Mucosa of stomach (tissue), 1 donor: ENCODE results near the gene MT1B.
"Not testable (repeated sequence)": the region's sequence is repeated elsewhere in the genome, so short reads cannot be mapped to it uniquely, and the experiment has no call there.

Experiments
- H3K27me3 ChIP-seq: one replicate; pipeline ENCODE4 v1.7.0; 2013; ENCODE audit warnings: mild to moderate bottlenecking, low read length; ENCODE audit not compliant: control insufficient read depth, insufficient read depth
- H3K36me3 ChIP-seq: one replicate; pipeline ENCODE4 v1.7.0; 2013; ENCODE audit warnings: low read length; ENCODE audit not compliant: control insufficient read depth, insufficient read depth
- H3K4me1 ChIP-seq: one replicate; pipeline ENCODE4 v1.7.0; 2013; ENCODE audit warnings: mild to moderate bottlenecking, low read length; ENCODE audit not compliant: control insufficient read depth, insufficient read depth
- H3K4me3 ChIP-seq: one replicate; pipeline ENCODE4 v1.7.0; 2013; ENCODE audit warnings: low read length
- H3K9ac ChIP-seq: one replicate; pipeline ENCODE4 v1.7.0; 2013; ENCODE audit warnings: mild to moderate bottlenecking, low read length, moderate library complexity
- H3K9me3 ChIP-seq: one replicate; pipeline ENCODE4 v1.7.0; 2013; ENCODE audit warnings: mild to moderate bottlenecking, low read length, moderate library complexity; ENCODE audit not compliant: control insufficient read depth
- donor health status: Pancreatic carcinoma.

Gene MT1B

DNA sequence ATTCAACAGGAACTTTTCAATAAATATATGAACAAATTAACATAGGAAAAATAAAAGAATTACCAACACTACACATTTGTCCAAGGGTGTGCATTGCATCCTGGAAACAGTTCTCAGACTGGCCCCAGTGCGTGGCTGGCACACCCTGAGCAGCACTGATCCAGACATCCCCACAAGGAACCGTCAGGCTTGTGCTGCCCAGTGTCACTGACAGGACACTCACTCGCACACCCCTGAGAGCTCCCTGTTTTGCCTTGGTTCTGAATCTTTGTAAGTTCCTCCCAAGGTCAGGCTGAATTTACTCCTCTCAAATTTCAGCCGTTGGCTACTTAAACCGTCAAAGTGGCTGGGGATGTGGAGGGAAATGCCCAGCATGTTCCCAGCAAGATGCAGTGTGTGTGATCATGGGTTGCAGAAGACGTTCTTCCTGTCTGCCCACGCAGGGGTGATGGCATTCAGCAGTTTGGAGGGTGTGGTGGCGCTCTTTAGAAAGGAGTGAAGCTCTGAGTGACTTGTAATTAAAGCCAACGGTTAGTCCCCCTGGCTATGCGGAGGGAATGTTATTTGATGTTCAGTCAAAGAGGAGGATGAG, 41.6 kb upstream of the MT1B start:
- Histone ChIP-seq H3K9me3 (no peaks in the 10 kb centered on the region), H3K4me1 (peaks cover 33% of the 10 kb centered on the region), H3K36me3 (no peaks in the 10 kb centered on the region), H3K9ac (peak overlapping the region; percentile 75), H3K27me3 (no peaks in the 10 kb centered on the region), H3K4me3 (peak overlapping the region; percentile 85)

DNA sequence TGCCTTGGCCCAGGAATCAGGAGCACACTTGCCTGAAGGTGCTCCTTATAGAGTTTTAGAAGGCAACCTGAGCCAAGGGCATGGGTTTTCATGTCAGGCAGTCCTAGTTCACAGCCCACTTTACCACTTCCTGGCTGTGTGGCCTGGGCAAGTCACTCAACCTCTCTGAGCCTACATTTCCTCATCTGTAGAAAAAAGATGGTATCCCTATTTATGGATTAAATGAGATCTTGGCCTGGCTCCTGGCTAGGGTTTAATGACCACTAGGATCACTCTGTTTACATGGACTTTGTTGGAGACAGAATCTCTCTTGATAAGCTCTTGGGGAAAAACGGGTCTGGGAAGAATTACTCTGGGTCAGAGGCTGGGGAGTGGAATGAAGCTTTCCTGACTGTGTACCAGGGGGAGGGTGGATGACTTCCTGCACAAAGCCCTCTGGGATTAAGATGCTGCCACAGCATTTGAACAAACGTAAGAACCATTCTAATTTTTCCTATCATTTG, 41.0 kb upstream of the MT1B start:
- Histone ChIP-seq H3K9ac (peak overlapping the region; percentile 75), H3K4me1 (peaks cover 33% of the 10 kb centered on the region), H3K36me3 (no peaks in the 10 kb centered on the region), H3K9me3 (no peaks in the 10 kb centered on the region), H3K27me3 (no peaks in the 10 kb centered on the region), H3K4me3 (peak overlapping the region; percentile 6)

DNA sequence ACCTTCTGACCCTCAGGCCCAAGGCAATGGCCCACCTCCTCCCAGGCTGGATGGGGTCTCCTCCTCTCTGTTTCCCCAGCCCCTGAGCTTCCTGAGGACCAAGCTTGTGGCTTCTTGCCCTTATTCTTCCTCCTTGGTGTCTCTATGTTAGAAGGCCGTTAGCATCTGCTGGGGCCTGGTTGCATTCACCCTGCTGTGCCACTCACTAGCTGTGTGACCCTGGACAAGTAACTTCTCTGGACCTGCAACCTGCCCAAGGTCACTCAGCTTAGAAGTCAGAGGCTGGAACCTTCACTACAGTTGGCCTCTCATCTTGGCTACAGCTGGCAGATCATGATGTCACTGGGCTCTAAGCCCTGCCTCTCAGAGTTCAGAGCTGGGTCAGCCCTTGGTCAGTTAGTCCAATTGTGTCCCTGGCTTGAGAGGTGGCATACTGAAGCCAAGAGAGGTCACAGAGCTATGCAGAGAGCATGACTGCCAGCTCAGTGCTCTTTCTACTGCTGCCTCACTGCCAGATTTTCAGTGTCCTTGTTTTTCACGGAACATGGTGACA, 40.3 kb upstream of the MT1B start:
- Histone ChIP-seq H3K9ac (no peak overlapping the region), H3K4me1 (peaks cover 33% of the 10 kb centered on the region), H3K36me3 (no peaks in the 10 kb centered on the region), H3K9me3 (no peaks in the 10 kb centered on the region), H3K27me3 (no peaks in the 10 kb centered on the region), H3K4me3 (no peak overlapping the region)

DNA sequence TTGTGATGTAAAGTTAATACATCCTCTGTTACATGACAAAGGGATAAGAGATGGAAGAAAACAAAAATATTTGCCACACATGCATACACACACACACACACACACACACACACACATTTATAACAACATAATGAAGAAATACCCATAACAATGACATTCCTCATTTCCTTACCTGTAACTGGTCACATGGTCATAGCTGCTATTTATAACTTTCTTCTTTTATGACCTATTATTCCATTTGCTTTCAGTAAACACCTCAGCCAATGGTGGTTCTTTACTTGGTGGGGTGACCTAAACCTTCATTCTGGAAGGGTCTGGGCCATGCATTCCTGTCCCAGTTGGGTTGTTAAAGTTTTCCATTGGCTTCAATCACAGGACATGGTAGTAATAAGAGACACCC, 38.0 kb upstream of the MT1B start:
- H3K4me1 ChIP-seq = peaks cover 31% of the 10 kb centered on the region
- H3K27me3 ChIP-seq = peaks cover 5% of the 10 kb centered on the region

DNA sequence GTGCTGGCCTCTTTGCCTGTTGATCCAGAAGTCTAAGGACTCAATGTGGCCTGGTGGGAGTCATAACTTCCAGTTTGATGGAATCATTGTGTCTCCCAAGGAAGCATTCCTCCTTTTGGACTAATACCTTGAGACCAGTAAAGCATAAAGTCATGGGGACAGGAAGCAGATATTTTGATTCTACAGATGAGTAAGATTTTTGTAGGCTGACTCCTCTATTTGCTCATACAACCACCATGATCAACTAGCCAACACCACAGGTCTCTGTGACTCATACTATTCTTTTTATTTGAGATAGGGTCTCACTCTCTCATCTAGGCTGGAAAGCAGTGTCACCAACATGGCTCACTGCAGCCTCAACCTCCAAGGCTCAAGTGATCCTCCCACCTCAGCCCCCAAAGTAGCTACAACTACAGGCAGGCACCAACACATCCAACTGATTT, 37.1 kb upstream of the MT1B start:
- Histone ChIP-seq H3K27me3 (peaks cover 8% of the 10 kb centered on the region), H3K9me3 (no peaks in the 10 kb centered on the region), H3K4me1 (peaks cover 31% of the 10 kb centered on the region), H3K4me3 (no peak overlapping the region), H3K9ac (no peak overlapping the region), H3K36me3 (no peaks in the 10 kb centered on the region)

More for the DNA sequence above, 38.0 kb upstream of the MT1B start:
- Histone ChIP-seq H3K9ac (no peak overlapping the region), H3K9me3 (no peaks in the 10 kb centered on the region), H3K36me3 (no peaks in the 10 kb centered on the region), H3K4me3 (no peak overlapping the region)

DNA sequence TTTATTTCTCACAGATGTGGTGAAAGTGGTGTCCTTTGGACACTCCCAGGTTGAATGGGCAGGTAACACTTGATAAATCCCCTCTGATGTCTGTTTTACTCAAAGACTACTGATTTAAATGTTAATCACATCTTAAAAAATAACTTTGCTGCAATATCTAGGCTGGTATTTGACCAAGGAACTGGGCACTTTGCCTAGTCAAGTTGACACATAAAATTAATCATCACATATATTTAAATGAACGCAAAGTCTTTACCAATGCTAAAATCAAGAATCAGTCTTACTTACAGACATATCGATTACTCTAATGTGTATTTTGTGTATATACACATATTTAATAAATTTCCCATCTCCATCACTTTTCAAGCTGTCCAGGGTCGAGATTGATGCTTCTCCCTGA, 36.3 kb upstream of the MT1B start:
- H3K4me1 ChIP-seq = peaks cover 27% of the 10 kb centered on the region
- H3K9me3 ChIP-seq = no peaks in the 10 kb centered on the region
- no peak overlapping the region for H3K4me3 ChIP-seq
- H3K27me3 ChIP-seq = peaks cover 8% of the 10 kb centered on the region
- no peak overlapping the region for H3K9ac ChIP-seq
- H3K36me3 ChIP-seq = no peaks in the 10 kb centered on the region

DNA sequence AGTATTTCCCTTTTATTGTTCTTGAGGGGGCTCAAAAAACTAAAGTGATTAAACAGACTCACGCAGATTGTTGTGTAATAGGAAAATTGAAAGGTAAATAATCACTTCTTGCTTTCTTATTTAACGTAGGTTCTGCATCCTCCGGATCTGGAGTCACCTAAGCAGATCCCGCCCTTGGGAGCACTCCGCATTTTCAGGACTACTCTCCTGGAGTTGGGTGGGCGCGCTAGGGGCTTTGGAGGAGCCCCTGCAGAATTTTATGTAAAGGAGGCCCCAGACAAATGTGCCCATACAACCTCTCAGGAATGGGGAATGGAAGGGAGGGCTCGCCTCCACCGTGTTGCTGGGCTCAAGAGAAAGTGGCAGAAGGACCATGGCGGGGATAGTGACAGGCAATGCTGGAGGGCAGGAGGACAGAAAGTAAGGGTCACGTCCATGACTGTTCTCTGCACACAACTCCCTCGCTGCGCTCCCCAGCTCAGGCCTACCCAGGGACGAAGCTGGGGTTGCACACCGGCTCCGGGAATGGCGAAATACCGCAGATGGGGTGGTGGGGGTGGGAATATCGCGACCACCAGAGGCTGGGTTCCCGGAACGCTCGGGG, 35.0 kb upstream of the MT1B start:
- peak overlapping the region; percentile 28 for H3K4me3 ChIP-seq
- no peaks in the 10 kb centered on the region for H3K9me3 ChIP-seq
- no peaks in the 10 kb centered on the region for H3K36me3 ChIP-seq
- H3K4me1 ChIP-seq = peaks cover 13% of the 10 kb centered on the region
- peak overlapping the region; percentile 67 for H3K9ac ChIP-seq
- peaks cover 8% of the 10 kb centered on the region for H3K27me3 ChIP-seq

DNA sequence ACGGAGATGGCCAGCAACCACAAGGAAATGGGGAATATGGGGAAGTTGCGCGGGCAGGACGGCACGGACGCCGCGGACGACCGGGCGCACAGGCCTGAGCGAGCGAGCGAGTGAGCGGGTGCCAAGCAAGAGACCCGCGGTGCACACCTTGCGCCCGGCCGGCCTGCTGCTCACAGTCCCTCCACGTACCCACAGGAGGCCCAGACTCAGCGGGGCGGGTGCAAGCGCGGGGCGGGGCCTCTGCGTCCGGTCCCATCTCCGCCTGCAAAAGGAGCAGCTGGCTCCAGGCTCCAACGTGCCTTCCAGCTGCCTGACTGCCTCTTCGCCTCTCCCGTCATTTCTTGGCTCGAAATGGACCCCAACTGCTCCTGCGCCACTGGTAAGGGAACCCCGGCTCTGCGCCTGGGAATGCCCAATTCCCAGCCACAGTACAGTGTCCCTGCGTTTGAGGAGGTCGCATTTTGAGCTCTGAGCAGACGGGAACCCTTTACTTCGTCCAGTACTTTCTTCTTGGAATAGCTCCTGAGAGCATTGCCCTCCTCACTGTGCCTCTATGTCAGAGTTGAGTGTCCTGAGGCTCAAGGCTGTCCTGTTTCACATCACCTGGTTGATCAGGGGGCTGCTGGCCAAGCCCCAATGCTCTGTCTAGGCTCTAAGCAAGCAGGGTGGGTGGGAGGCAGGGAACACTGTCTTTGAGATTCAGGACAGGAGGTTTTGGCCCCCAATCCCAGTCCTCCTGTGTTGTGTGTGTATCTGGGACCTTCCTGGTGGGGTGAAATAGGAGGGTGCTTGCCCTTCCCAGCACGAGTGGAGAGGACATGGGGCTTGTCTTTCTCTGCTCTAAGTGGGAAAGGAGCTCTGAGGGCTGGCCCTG, 34.2 kb upstream of the MT1B start:
- Histone ChIP-seq H3K9ac (peak overlapping the region; percentile 67), H3K4me3 (peak overlapping the region; percentile 28), H3K36me3 (no peaks in the 10 kb centered on the region), H3K27me3 (peaks cover 8% of the 10 kb centered on the region), H3K9me3 (no peaks in the 10 kb centered on the region), H3K4me1 (peaks cover 13% of the 10 kb centered on the region)

DNA sequence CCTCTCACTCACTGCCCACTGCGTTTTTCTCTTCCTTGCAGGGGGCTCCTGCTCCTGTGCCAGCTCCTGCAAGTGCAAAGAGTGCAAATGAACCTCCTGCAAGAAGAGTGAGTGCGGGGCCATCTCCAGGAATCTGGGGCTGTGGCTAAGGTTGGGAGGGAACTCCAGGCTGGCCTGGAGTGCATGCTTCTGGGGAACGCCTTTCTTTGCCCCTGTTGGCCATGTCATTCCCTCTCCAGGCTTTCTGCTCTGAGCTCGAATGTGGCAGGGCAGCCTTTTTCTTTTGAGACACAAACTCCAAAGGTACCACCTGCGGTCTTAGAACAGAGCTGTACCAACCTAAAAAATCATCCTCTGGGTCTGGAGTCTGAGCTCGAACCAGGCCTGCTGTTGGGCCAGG, 33.5 kb upstream of the MT1B start:
- H3K4me1 ChIP-seq = peaks cover 13% of the 10 kb centered on the region

DNA sequence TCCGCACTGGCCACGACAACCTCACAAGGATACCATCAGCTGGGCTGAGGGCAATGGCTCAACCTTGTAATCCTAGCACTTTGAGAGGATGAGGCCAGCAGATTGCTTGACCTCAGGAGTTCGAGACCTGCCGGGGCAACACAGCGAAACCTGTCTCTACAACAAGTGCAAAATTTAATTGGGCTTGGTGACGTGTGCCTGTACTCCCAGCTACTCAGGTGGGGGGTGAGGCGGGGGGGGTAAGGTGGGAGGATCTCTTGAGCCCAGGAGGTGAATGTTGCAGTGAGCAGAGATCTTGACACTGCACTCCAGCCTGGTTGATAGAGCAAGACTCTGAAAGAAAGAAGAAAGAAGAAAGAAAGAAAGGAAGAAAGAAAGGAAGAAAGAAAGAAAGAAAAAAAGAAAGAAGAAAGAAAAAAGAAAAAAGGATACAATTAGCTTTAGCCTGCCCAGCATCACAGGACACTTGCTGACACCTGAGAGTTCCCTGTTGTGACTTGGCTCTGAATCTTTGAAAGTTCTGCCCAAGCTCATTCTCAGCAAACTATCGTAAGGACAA, 31.3 kb upstream of the MT1B start:
- Histone ChIP-seq H3K9me3 (no peaks in the 10 kb centered on the region), H3K9ac (no peak overlapping the region), H3K36me3 (no peaks in the 10 kb centered on the region)

More for the DNA sequence above, 33.5 kb upstream of the MT1B start:
- Histone ChIP-seq H3K9ac (no peak overlapping the region), H3K4me3 (no peak overlapping the region), H3K27me3 (peaks cover 8% of the 10 kb centered on the region), H3K36me3 (no peaks in the 10 kb centered on the region), H3K9me3 (no peaks in the 10 kb centered on the region)

DNA sequence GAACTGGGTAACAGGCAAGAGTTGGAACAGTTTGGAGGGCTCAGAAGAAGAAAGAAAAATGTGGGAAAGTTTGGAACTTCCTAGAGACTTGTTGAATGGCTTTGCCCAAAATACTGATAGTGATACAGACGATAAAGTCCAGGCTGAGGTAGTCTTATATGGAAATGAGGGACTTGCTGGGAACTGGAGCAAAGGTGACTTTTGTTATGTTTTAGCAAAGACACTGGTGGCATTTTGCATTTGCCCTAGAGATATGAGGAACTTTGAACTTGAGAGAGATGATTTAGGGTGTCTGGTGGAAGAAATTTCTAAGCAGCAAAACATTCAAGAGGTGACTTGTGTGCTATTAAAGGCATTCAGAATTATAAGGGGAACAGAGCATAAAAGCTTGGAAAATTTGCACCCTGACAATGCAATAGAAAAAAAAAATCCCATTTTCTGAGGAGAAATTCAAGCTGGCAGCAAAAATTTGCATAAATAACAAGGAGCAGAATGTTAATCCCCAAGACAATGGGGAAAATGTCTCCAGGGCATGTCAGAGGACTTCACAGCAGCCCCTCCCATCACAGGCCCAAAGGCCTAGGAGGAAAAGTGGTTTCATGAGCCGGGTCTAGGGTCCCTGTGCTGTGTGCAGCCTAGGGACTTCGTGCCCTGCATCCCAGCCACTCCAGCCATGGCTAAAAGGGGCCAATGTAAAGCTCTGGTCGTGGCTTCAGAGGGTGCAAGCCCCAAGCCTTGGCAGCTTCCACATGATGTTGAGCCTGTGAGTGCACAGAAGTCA, 29.8 kb upstream of the MT1B start:
- not testable (repeated sequence) for H3K9me3 ChIP-seq, H3K36me3 ChIP-seq, H3K27me3 ChIP-seq, H3K9ac ChIP-seq, H3K4me3 ChIP-seq
- H3K4me1 ChIP-seq = peaks cover 14% of the 10 kb centered on the region

More for the DNA sequence above, 31.3 kb upstream of the MT1B start:
- no peak overlapping the region for H3K4me3 ChIP-seq
- peaks cover 8% of the 10 kb centered on the region for H3K27me3 ChIP-seq
- H3K4me1 ChIP-seq = peaks cover 18% of the 10 kb centered on the region
